Renal pelvis (tissue), 12 donors: ENCODE data around the gene PSAP. TPM values are rescaled to one million over a fixed set of nuclear protein-coding genes. Genes with fewer than 3 reads are reported as not detected.
A peak's percentile ranks its signal among the peaks of the same experiment; 100 is the strongest.
"Not testable (repeated sequence)": the region's sequence is repeated elsewhere in the genome, so short reads cannot be mapped to it uniquely, and the experiment has no call there.

Experiments
- DNase-seq: peaks from one replicate; pipeline ENCODE4 v3.0.0-alpha.2; 2013
- long read RNA-seq, 16 experiments: transcript quantifications; one replicate each; lab custom pipeline, GENCODE V29; 2026
- polyA plus RNA-seq, 3 donors: library from polyadenylated mRNA; unstranded; fragments of 120-200 nt; gene quantifications; one replicate each; pipeline ENCODE4 v1.2.1, GENCODE V29; 2013; ENCODE audit not compliant: insufficient read length in 3 of 3

The PSAP gene
- 100 to 1,000 TPM; 787 to 897 (median 858) TPM for polyA plus RNA-seq
- long read RNA-seq, donor 1, transcript PSAP-202 (14 exons, 2,872 nt): major isoform, 195 of 341 reads
- long read RNA-seq, donor 1, partial matches to known transcripts: 98 of 341 reads
- long read RNA-seq, donor 1, other reads (novel, unspliced or antisense): 48 of 341 reads
- long read RNA-seq, donor 2, transcript PSAP-202 (14 exons, 2,872 nt): major isoform, 235 of 515 reads
- long read RNA-seq, donor 2, partial matches to known transcripts: 221 of 515 reads
- long read RNA-seq, donor 2, other reads (novel, unspliced or antisense): 57 of 515 reads
- long read RNA-seq, donor 3, transcript PSAP-202 (14 exons, 2,872 nt): major isoform, 145 of 1,152 reads
- long read RNA-seq, donor 3, partial matches to known transcripts: 964 of 1,152 reads
- long read RNA-seq, donor 3, other reads (novel, unspliced or antisense): 43 of 1,152 reads
- long read RNA-seq, donor 4, transcript PSAP-202 (14 exons, 2,872 nt): major isoform, 193 of 377 reads
- long read RNA-seq, donor 4, partial matches to known transcripts: 150 of 377 reads
- long read RNA-seq, donor 4, other reads (novel, unspliced or antisense): 34 of 377 reads
- long read RNA-seq, donor 5, transcript PSAP-202 (14 exons, 2,872 nt): major isoform, 94 of 215 reads
- long read RNA-seq, donor 5, partial matches to known transcripts: 94 of 215 reads
- long read RNA-seq, donor 5, other reads (novel, unspliced or antisense): 27 of 215 reads
- long read RNA-seq, donor 6, transcript PSAP-202 (14 exons, 2,872 nt): major isoform, 189 of 434 reads
- long read RNA-seq, donor 6, partial matches to known transcripts: 169 of 434 reads
- long read RNA-seq, donor 6, other reads (novel, unspliced or antisense): 75 of 434 reads
- long read RNA-seq, donor 7, transcript PSAP-202 (14 exons, 2,872 nt): major isoform, 156 of 474 reads
- long read RNA-seq, donor 7, partial matches to known transcripts: 274 of 474 reads
- long read RNA-seq, donor 7, other reads (novel, unspliced or antisense): 43 of 474 reads
- long read RNA-seq, donor 8, transcript PSAP-202 (14 exons, 2,872 nt): major isoform, 39 of 185 reads
- long read RNA-seq, donor 8, partial matches to known transcripts: 80 of 185 reads
- long read RNA-seq, donor 8, other reads (novel, unspliced or antisense): 66 of 185 reads
- long read RNA-seq, donor 9, transcript PSAP-202 (14 exons, 2,872 nt): major isoform, 230 of 565 reads
- long read RNA-seq, donor 9, partial matches to known transcripts: 289 of 565 reads
- long read RNA-seq, donor 9, other reads (novel, unspliced or antisense): 43 of 565 reads
- long read RNA-seq, donor 10, transcript PSAP-202 (14 exons, 2,872 nt): major isoform, 126 of 399 reads
- long read RNA-seq, donor 10, partial matches to known transcripts: 240 of 399 reads
- long read RNA-seq, donor 10, other reads (novel, unspliced or antisense): 31 of 399 reads
- long read RNA-seq, donor 11, transcript PSAP-202 (14 exons, 2,872 nt): major isoform, 124 of 299 reads
- long read RNA-seq, donor 11, partial matches to known transcripts: 140 of 299 reads
- long read RNA-seq, donor 11, other reads (novel, unspliced or antisense): 35 of 299 reads
- long read RNA-seq, donor 12, transcript PSAP-202 (14 exons, 2,872 nt): major isoform, 219 of 496 reads
- long read RNA-seq, donor 12, partial matches to known transcripts: 210 of 496 reads
- long read RNA-seq, donor 12, other reads (novel, unspliced or antisense): 67 of 496 reads
- long read RNA-seq, donor 13, transcript PSAP-202 (14 exons, 2,872 nt): major isoform, 60 of 186 reads
- long read RNA-seq, donor 13, partial matches to known transcripts: 103 of 186 reads
- long read RNA-seq, donor 13, other reads (novel, unspliced or antisense): 23 of 186 reads
- long read RNA-seq, donor 14: 0 reads
- long read RNA-seq, donor 15, transcript PSAP-202 (14 exons, 2,872 nt): major isoform, 264 of 568 reads
- long read RNA-seq, donor 15, partial matches to known transcripts: 216 of 568 reads
- long read RNA-seq, donor 15, other reads (novel, unspliced or antisense): 88 of 568 reads
- long read RNA-seq, donor 16, transcript PSAP-202 (14 exons, 2,872 nt): major isoform, 157 of 405 reads
- long read RNA-seq, donor 16, partial matches to known transcripts: 209 of 405 reads
- long read RNA-seq, donor 16, other reads (novel, unspliced or antisense): 39 of 405 reads

- DNase-seq: peak; percentile 98
These were observed at the start of gene PSAP for GRCh38 chr10:71850743-71851464. PSAP (minus strand) TSS chr10:71851251; CDS start chr10:71851221, 30 bp downstream.

GRCh38 chr10:71900441-71901180 is 49.6 kb upstream of the PSAP start:
- no peak for DNase-seq

- DNase-seq: no peak
These were observed 48.8 kb upstream of the PSAP start for GRCh38 chr10:71899665-71900412.

GRCh38 chr10:71898346-71898745 is 47.3 kb upstream of the PSAP start:
- DNase-seq: not testable (repeated sequence)

- no peak for DNase-seq
These were observed 42.9 kb upstream of the PSAP start for GRCh38 chr10:71893920-71894319.

- no peak for DNase-seq
These were observed 42.3 kb upstream of the PSAP start for GRCh38 chr10:71893258-71893815.

- DNase-seq: no peak
These were observed 40.4 kb upstream of the PSAP start for GRCh38 chr10:71891437-71891836.

- no peak for DNase-seq
These were observed 38.4 kb upstream of the PSAP start for GRCh38 chr10:71889388-71889987.

GRCh38 chr10:71888623-71889387 is 37.8 kb upstream of the PSAP start:
- DNase-seq: peak; percentile 52

DNA sequence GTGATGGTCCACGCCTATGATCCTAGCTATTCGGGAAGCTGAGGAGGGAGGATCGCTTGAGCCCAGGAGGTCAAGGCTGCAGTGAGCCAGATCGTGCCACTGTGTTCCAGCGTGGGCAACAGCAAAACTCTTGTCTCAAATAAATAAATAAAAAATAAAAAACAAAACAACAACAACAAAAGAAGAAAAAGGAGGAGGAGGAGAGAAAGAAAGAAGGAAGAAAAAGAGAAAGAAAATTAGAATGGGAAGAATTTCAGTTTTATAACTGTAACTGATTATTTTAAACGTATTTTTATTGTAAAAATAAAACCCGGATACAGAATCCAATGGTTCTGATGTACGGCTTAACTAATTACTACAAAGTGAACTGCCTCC is 37.2 kb upstream of the PSAP start:
- no peak for DNase-seq

GRCh38 chr10:71887743-71888142 is 36.7 kb upstream of the PSAP start:
- no peak for DNase-seq

GRCh38 chr10:71882813-71883659 is 32.0 kb upstream of the PSAP start:
- no peak for DNase-seq

GRCh38 chr10:71881647-71882355 is 30.8 kb upstream of the PSAP start:
- no peak for DNase-seq

DNA sequence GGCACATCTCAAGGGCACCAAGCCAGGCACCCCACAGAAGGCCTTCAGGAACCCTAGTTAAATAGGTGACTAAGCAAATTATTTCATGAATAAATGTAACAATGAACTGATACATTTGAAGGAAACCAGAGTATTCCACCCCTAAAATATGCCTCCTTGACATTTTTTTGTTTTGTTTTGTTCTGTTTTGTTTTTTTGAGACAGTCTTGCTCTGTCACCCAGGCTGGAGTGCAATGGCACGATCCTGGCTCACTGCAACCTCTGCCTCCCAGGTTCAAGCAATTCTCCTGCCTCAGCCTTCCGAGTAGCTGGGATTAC is 30.2 kb upstream of the PSAP start:
- not testable (repeated sequence) for DNase-seq
